ENCODE results near the gene ZNF92. TPM values are rescaled to one million over a fixed set of nuclear protein-coding genes. Genes with fewer than 3 reads are reported as not detected.

The ZNF92 gene
- total and polyA plus RNA-seq, 2 of the 4 experiments (the other 2 are of a cell fraction) = 2.4 to 6.1 TPM

GRCh38 chr7:65371468-65371867, 2.2 kb upstream of the ZNF92 start:
- no peak for TF ChIP-seq USF2 (IDR thresholded peaks at IDR 0.05; ENCODE audit: low read depth, low read length)
- TF ChIP-seq POLR2A (IDR thresholded peaks at IDR 0.05; ENCODE audit: low read depth, low read length) = no peak
- no peak for TF ChIP-seq MAFK (IDR thresholded peaks at IDR 0.05; ENCODE audit: low read depth, low read length)
- no peak for TF ChIP-seq CEBPB (IDR thresholded peaks at IDR 0.05; ENCODE audit: low read depth, low read length)
- TF ChIP-seq RCOR1 (IDR thresholded peaks at IDR 0.05; ENCODE audit: insufficient replicate concordance, low read length) = no peak
- no peak for TF ChIP-seq NFE2L2 (IDR thresholded peaks at IDR 0.05; ENCODE audit: low read depth, low read length)
- no peak for TF ChIP-seq RAD21 (IDR thresholded peaks at IDR 0.05; ENCODE audit: low read length)
- H3K4me2 ChIP-seq (ENCODE audit: low read depth, low read length) = no peak overlapping the region
- H3K14ac ChIP-seq (replicated peaks; ENCODE audit: low read depth, low read length) = no peak overlapping the region
- POLR2A ChIA-PET (ENCODE audit: unreplicated experiment) = no interaction called here
- no peaks in the 10 kb centered on the region for H3K27me3 ChIP-seq (ENCODE audit: control insufficient read depth, insufficient read depth, low read length)
- H3K4me3 ChIP-seq (ENCODE audit: insufficient read depth, low read depth, low read length) = no peak overlapping the region
- H3K9me1 ChIP-seq (ENCODE audit: insufficient read depth, low read length) = no peaks in the 10 kb centered on the region
- in situ Hi-C loops (cut with MboI; ENCODE audit: low sequenced_read_pairs) (no loop called here), intact Hi-C loops (cut with micrococcal nuclease) (no loop called here), dilution Hi-C loops (cut with HindIII; ENCODE audit: low sequenced_read_pairs, unreplicated experiment) (no loop called here)
- H3K27ac ChIP-seq (ENCODE audit: insufficient read depth, low read length) = no peak overlapping the region
- no peak overlapping the region for H3K9ac ChIP-seq (ENCODE audit: low read depth, low read length)
- no peak overlapping the region for H2BK20ac ChIP-seq (ENCODE audit: low read depth, low read length)
- H2AK9ac ChIP-seq (replicated peaks; ENCODE audit: low read depth, low read length, poor library complexity) = no peak overlapping the region
- no peaks in the 10 kb centered on the region for H3K9me3 ChIP-seq (ENCODE audit: control insufficient read depth, insufficient read depth, low read length)
- H3K56ac ChIP-seq (ENCODE audit: extremely low read depth, insufficient read depth, low read length) = no peak overlapping the region
- no peak overlapping the region for H3K23ac ChIP-seq (ENCODE audit: low read depth, low read length)
- no peak overlapping the region for H3K4ac ChIP-seq (ENCODE audit: low read depth, low read length)
- no peak overlapping the region for H4K91ac ChIP-seq (ENCODE audit: insufficient read depth, low read depth, low read length)
- CTCF ChIA-PET = no interaction called here
- H2BK15ac ChIP-seq (ENCODE audit: low read depth, low read length) = no peak overlapping the region
- no peak overlapping the region for H2BK5ac ChIP-seq (ENCODE audit: low read depth, low read length, poor library complexity, severe bottlenecking)
- H3K18ac ChIP-seq (ENCODE audit: low read depth, low read length) = no peak overlapping the region
- peaks cover 2% of the 10 kb centered on the region; the same call in 1 of the 2 replicates for H3K36me3 ChIP-seq (ENCODE audit: control insufficient read depth, insufficient read depth, low read length)
- H3K79me1 ChIP-seq (ENCODE audit: low read depth in 1 of 2, low read length in 2 of 2) = peaks cover 2 to 10% of the 10 kb centered on the region in 2 experiments; a peak in 2 of 4 replicates
- peak overlapping the region; percentile 32 for H2AFZ ChIP-seq (replicated peaks; ENCODE audit: low read length, poor library complexity)
- no peak overlapping the region for H2AK5ac ChIP-seq (ENCODE audit: low read depth, low read length)
- WGBS, 2 experiments (ENCODE audit: extremely low coverage in 2 of 2, insufficient read length in 1 of 2) = 66% methylated on average over 3 of the region's 5 CpGs; no CpG with 5 or more reads in 1 of the 2 experiments
- no TSS peak for BruUV-seq (replicated peaks)
- no peaks in the 10 kb centered on the region for H3K4me1 ChIP-seq (ENCODE audit: control insufficient read depth, insufficient read depth, low read length)
- no peak overlapping the region for H4K8ac ChIP-seq (ENCODE audit: low read depth in 2 of 2, low read length in 2 of 2)
- no peak for ATAC-seq (ENCODE audit: low read depth)
- no peak overlapping the region for H2BK120ac ChIP-seq (ENCODE audit: low read depth, low read length)
- H4K20me1 ChIP-seq (ENCODE audit: insufficient read depth, low read length) = peaks cover 10% of the 10 kb centered on the region; the same call in 1 of the 2 replicates
- H4K5ac ChIP-seq (ENCODE audit: low read depth, low read length) = no peak overlapping the region
- DNase-seq = no peak

Measured in IMR-90 (cell line).